ENCODE data around the gene SRMS. TPM values are rescaled to one million over a fixed set of nuclear protein-coding genes. Genes with fewer than 3 reads are reported as not detected.

Gene SRMS
- total and polyA plus RNA-seq, 2 of the 13 experiments (the other 11 are each of a cell fraction or from before 2014, with no cell fraction given): not detected

- TF ChIP-seq PATZ1 (CRISPR knock-in tag; IDR thresholded peaks at IDR 0.05) (0 out of 2 replicates have a peak, but pooled peaks have one; percentile 52), FOXM1 (CRISPR knock-in tag; IDR thresholded peaks at IDR 0.05) (no peak), SAP130 (CRISPR knock-in tag; IDR thresholded peaks at IDR 0.05; ENCODE audit: low read depth) (0 out of 2 replicates have a peak, but pooled peaks have one; percentile 10), ELF4 (CRISPR knock-in tag; IDR thresholded peaks at IDR 0.05; ENCODE audit: borderline replicate concordance) (no peak), HOXA3 (CRISPR knock-in tag; IDR thresholded peaks at IDR 0.05) (0 out of 2 replicates have a peak, but pooled peaks have one; percentile 10), TBX2 (CRISPR knock-in tag; IDR thresholded peaks at IDR 0.05; ENCODE audit: borderline replicate concordance) (peak; percentile 13; the same call in 1 of the 2 replicates)
Observed at GRCh38 chr20:63553251-63553932, 5.8 kb upstream of the SRMS start (continued).

- Histone ChIP-seq H4K20me1 (ENCODE audit: insufficient read depth, low read length) (no peaks in the 10 kb centered on the region), H3K9me3 (ENCODE audit: low read length) (no peaks in the 10 kb centered on the region), H2AFZ (ENCODE audit: low read length) (no peak overlapping the region), H3K4me3 (replicated peaks in 1 of 3; ENCODE audit: insufficient read depth in 1 of 3, low read depth in 2 of 3, low read length in 3 of 3) (no peak overlapping the region), H3K79me2 (ENCODE audit: insufficient read depth, low read length) (no peaks in the 10 kb centered on the region), H3K36me3 (replicated peaks in 1 of 2; ENCODE audit: control insufficient read depth in 1 of 2, insufficient read depth in 2 of 2, low read length in 2 of 2) (no peaks in the 10 kb centered on the region), H3K4me2 (ENCODE audit: low read depth, low read length) (peak overlapping the region; percentile 14; the same call in 1 of the 2 replicates), H3K27ac (ENCODE audit: extremely low read length, insufficient read depth, low read length) (no peak overlapping the region), H3K9ac (ENCODE audit: insufficient read depth, low read depth, low read length) (no peak overlapping the region), H3K27me3 (ENCODE audit: control insufficient read depth in 1 of 2, insufficient read depth in 2 of 2, low read length in 2 of 2) (peaks cover 19 to 44% of the 10 kb centered on the region in 2 experiments), H3K4me1 (ENCODE audit: insufficient read depth, low read length) (peaks cover 24% of the 10 kb centered on the region)
- DNase-seq (ENCODE audit: low spot score) (no peak), ATAC-seq (no peak), FAIRE-seq (no peak)
- intact Hi-C loops (cut with micrococcal nuclease; ENCODE audit: unreplicated experiment) (no loop called here), in situ Hi-C loops (cut with HindIII; ENCODE audit: extremely low pct_ligation_motif_present, low pct_unique_long_range_greater_than_20kb) (no loop called here)
- ChIA-PET POLR2A (interaction anchor here (0.8 kb wide), 2 partner anchors 8 to 87 kb away, joined by 3 to 7 read pairs; no protein-coding TSS in a partner anchor), CTCF (ENCODE audit: low intra/inter-chr PET ratio, low total read pairs) (no interaction called here)
- no TSS peak for BruUV-seq (replicated peaks)
- WGBS (ENCODE audit: low lambda C conversion rate): 41% methylated on average over 15 of the region's 15 CpGs
- peak; percentile 41 for TF ChIP-seq ZNF883 (CRISPR knock-in tag; IDR thresholded peaks at IDR 0.05; ENCODE audit: not compliant biosample characterization)
- no peak for TF ChIP-seq ZFX (CRISPR knock-in tag; IDR thresholded peaks at IDR 0.05; ENCODE audit: low read depth)
- TF ChIP-seq ZNF318 (CRISPR knock-in tag; IDR thresholded peaks at IDR 0.05): no peak
Observed at GRCh38 chr20:63552481-63553249, 5.1 kb upstream of the SRMS start.
